GM19238 (cell line): Measurements from ENCODE around the gene GJC2.
"Not testable (repeated sequence)": the region's sequence is repeated elsewhere in the genome, so short reads cannot be mapped to it uniquely, and the experiment has no call there.

Source experiments
- DNase-seq: peaks from one replicate; pipeline ENCODE4 v3.0.0; 2011; ENCODE audit warnings: low spot score; ENCODE audit not compliant: insufficient read length

Gene GJC2

GRCh38 chr1:228188249-228188648, 38.5 kb downstream of the GJC2 start:
- not testable (repeated sequence) for DNase-seq

GRCh38 chr1:228190182-228190581, 40.5 kb downstream of the GJC2 start:
- DNase-seq = no peak

- DNase-seq = no peak
Measured at GRCh38 chr1:228190778-228191177, 41.0 kb downstream of the GJC2 start.

GRCh38 chr1:228194436-228194835, 44.7 kb downstream of the GJC2 start:
- no peak for DNase-seq

GRCh38 chr1:228194921-228195812, 45.4 kb downstream of the GJC2 start:
- DNase-seq = no peak

- no peak for DNase-seq
Measured at GRCh38 chr1:228197555-228198147, 47.9 kb downstream of the GJC2 start.

GRCh38 chr1:228198977-228199590, 49.4 kb downstream of the GJC2 start:
- no peak for DNase-seq

GRCh38 chr1:228204958-228205357, 55.2 kb downstream of the GJC2 start:
- DNase-seq = no peak

- no peak for DNase-seq
Measured at GRCh38 chr1:228205526-228206436, 56.1 kb downstream of the GJC2 start.

GRCh38 chr1:228206582-228207351, 57.0 kb downstream of the GJC2 start:
- DNase-seq = no peak

GRCh38 chr1:228207381-228207810, 57.7 kb downstream of the GJC2 start:
- no peak for DNase-seq

- no peak for DNase-seq
Measured at GRCh38 chr1:228207851-228208821, 58.4 kb downstream of the GJC2 start, which contains the start of gene OBSCN. Gene OBSCN (plus strand): TSS chr1:228208044. CDS start chr1:228211784, 3,740 bp downstream.

- no peak for DNase-seq
Measured at GRCh38 chr1:228208831-228209551, 59.3 kb downstream of the GJC2 start.
